PC-9 (cell line): ENCODE data around the gene RTN3. TPM values are rescaled to one million over a fixed set of nuclear protein-coding genes. Genes with fewer than 3 reads are reported as not detected.
A peak's percentile ranks its signal among the peaks of the same experiment; 100 is the strongest.

Source experiments
- BruUV-seq: library from RNA; stranded (reverse); fragments of 400-500 nt; replicated peaks from 2 replicates; lab custom pipeline; 2021; lab: Mats Ljungman, UMichigan
- CTCF ChIA-PET: fragments of 300-600 bp; sonication (Branson Sonifier 250); formaldehyde crosslinking; loops from one replicate; lab custom pipeline; 2022; ENCODE audit warnings: antibody characterized with exemption; lab: Charles Lee
- POLR2A ChIA-PET: fragments of 300-600 bp; sonication (Branson Sonifier 250); formaldehyde crosslinking; loops from one replicate; lab custom pipeline; 2022; ENCODE audit warnings: antibody characterized with exemption; ENCODE audit not compliant: unreplicated experiment; lab: Charles Lee
- DNase-seq, 2 experiments: peaks; one replicate each; pipeline versions ENCODE4 v3.0.0 to v3.0.0-alpha.2; 2015 to 2022; ENCODE audit warnings: mixed read lengths in 1 of 2
- H2AFZ ChIP-seq: fragments of 200-600 bp; sonication (generic); 2 replicates; pipeline ENCODE4 v1.8.1; 2017; ENCODE audit warnings: antibody characterized with exemption
- H3F3A ChIP-seq: fragments of 200-600 bp; sonication (generic); 2 replicates; pipeline ENCODE4 v1.8.1; 2017; ENCODE audit warnings: antibody characterized with exemption, mild to moderate bottlenecking, low read depth; ENCODE audit not compliant: insufficient read depth
- H3K27ac ChIP-seq: fragments of 200-600 bp; sonication (generic); 2 replicates; pipeline ENCODE4 v1.6.1; 2016; ENCODE audit warnings: mixed run types
- H3K27me3 ChIP-seq: fragments of 200-600 bp; sonication (generic); 2 replicates; pipeline ENCODE4 v1.6.1; 2016; ENCODE audit warnings: low read depth, mixed run types; ENCODE audit not compliant: insufficient read depth
- H3K36me3 ChIP-seq: fragments of 200-600 bp; sonication (generic); 2 replicates; pipeline ENCODE4 v1.6.1; 2016; ENCODE audit warnings: low read depth, mixed run types
- H3K4me1 ChIP-seq: fragments of 200-600 bp; sonication (generic); replicated peaks from 2 replicates; pipeline ENCODE4 v1.6.1; 2016; ENCODE audit warnings: mixed run types; ENCODE audit not compliant: insufficient read depth
- H3K4me2 ChIP-seq: fragments of 200-600 bp; sonication (generic); 2 replicates; pipeline ENCODE4 v1.6.1; 2017; ENCODE audit warnings: mixed run types
- H3K4me3 ChIP-seq: fragments of 200-600 bp; sonication (generic); 2 replicates; pipeline ENCODE4 v1.6.1; 2016; ENCODE audit warnings: mixed run types
- H3K79me2 ChIP-seq: fragments of 200-600 bp; sonication (generic); 2 replicates; pipeline ENCODE4 v1.6.1; 2017; ENCODE audit warnings: low read depth, mixed run types
- H3K9me2 ChIP-seq: fragments of 200-600 bp; sonication (generic); 2 replicates; pipeline ENCODE4 v1.8.1; 2017; ENCODE audit warnings: mild to moderate bottlenecking; ENCODE audit not compliant: insufficient read depth
- H3K9me3 ChIP-seq: fragments of 200-600 bp; sonication (generic); 2 replicates; pipeline ENCODE4 v1.8.1; 2016; ENCODE audit warnings: low read depth; ENCODE audit not compliant: insufficient read depth
- H4K20me1 ChIP-seq: fragments of 200-600 bp; sonication (generic); 2 replicates; pipeline ENCODE4 v1.8.1; 2017; ENCODE audit not compliant: insufficient read depth
- CTCF ChIP-seq: fragments of 200-600 bp; sonication (generic); conservative IDR thresholded peaks from 2 replicates; pipeline ENCODE4 v1.6.1; 2017; ENCODE audit warnings: mixed run types, antibody characterized with exemption, mild to moderate bottlenecking, moderate library complexity
- EZH2 ChIP-seq: fragments of 200-600 bp; sonication (generic); IDR thresholded peaks from 2 replicates; pipeline ENCODE4 v1.8.0; 2017; ENCODE audit warnings: antibody characterized with exemption, low read depth
- intact Hi-C: fragments of 100-400 bp; cut with micrococcal nuclease; formaldehyde crosslinking; loops from one replicate; pipeline ENCODE4 v1.10.0; 2022; ENCODE audit not compliant: unreplicated experiment
- total RNA-seq: library from RNA; stranded (reverse); gene quantifications from 2 replicates; pipeline ENCODE4 v1.2.3, GENCODE V29; 2021

The RTN3 gene
- total RNA-seq, 1 experiment from 2014 or later: 279 TPM

DNA sequence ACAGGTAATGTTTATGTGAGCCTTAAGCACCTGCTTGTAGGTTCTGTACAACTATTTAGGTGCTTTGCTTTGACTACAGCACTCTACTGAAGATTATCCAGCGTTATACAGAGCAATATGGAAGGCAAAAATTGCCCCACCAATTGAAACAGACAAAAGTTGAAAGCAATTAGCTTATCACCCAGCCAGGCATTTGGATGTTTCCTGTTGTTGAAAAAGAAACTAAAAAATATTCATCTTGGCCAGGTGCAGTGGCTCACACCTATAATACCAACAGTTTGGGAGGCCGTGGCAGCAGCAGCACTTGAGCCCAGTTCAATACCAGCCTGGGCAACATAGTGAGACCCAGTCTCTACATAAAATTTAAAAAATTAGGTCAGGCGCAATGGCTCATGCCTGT is 28.6 kb upstream of the RTN3 start:
- Histone ChIP-seq H3K4me1 (no peaks in the 10 kb centered on the region), H3K36me3 (peaks cover 34% of the 10 kb centered on the region), H3K27me3 (no peaks in the 10 kb centered on the region), H3K27ac (no peak overlapping the region), H3K4me3 (no peak overlapping the region), H2AFZ (no peak overlapping the region), H3F3A (0 out of 2 replicates have a peak, but pooled peaks cover 3% of the 10 kb centered on the region), H4K20me1 (peaks cover 5% of the 10 kb centered on the region), H3K9me3 (no peaks in the 10 kb centered on the region), H3K4me2 (no peak overlapping the region), H3K79me2 (no peaks in the 10 kb centered on the region), H3K9me2 (no peaks in the 10 kb centered on the region)
- TF ChIP-seq CTCF: no peak
- ChIA-PET POLR2A (no interaction called here), CTCF (no interaction called here)
- BruUV-seq: no TSS peak
- intact Hi-C loops: no loop called here
- peak in 1 of 2 experiments; percentile 3 for DNase-seq

DNA sequence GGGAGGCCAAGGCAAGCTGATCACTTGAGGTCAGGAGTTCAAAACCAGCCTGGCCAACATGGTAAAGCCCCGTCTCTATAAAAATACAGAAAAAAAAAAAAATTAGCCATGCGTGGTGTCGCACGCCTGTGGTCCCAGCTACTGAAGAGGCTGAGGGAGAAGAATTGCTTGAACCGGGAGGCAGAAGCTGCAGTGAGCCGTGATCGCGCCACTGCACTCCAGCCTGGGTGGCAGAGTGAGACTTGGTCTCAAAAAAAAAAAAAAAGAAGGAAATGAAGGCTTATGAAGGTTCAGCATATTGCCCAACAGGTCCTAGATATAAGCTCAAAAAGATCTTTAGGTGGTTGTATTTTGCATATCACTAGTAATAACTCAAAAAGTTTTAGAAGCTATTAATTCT is 20.3 kb upstream of the RTN3 start:
- Histone ChIP-seq H3K27me3 (no peaks in the 10 kb centered on the region), H4K20me1 (peaks cover 6% of the 10 kb centered on the region), H3K9me2 (no peaks in the 10 kb centered on the region), H3F3A (peaks cover 18% of the 10 kb centered on the region; the same call in 1 of the 2 replicates), H3K36me3 (peaks cover 3% of the 10 kb centered on the region; the same call in 1 of the 2 replicates), H2AFZ (no peak overlapping the region), H3K4me2 (no peak overlapping the region), H3K4me1 (peaks cover 12% of the 10 kb centered on the region), H3K79me2 (peaks cover 66% of the 10 kb centered on the region), H3K9me3 (no peaks in the 10 kb centered on the region), H3K4me3 (no peak overlapping the region), H3K27ac (no peak overlapping the region)
- intact Hi-C loops: no loop called here
- ChIA-PET POLR2A (no interaction called here), CTCF (interaction anchor here (0.5 to 0.9 kb wide), 4 partner anchors 10 to 205 kb away, joined by 3 to 5 read pairs (median 4); no protein-coding TSS in a partner anchor)
- no TSS peak for BruUV-seq
- TF ChIP-seq EZH2 (no peak), CTCF (no peak)
- DNase-seq: peak in 1 of 2 experiments; percentile 15

- H2AFZ ChIP-seq: no peak overlapping the region
- no peaks in the 10 kb centered on the region for H3K9me2 ChIP-seq
- TF ChIP-seq CTCF: no peak
- TF ChIP-seq EZH2: no peak
- peaks cover 38% of the 10 kb centered on the region for H3K4me1 ChIP-seq
- H4K20me1 ChIP-seq: peaks cover 16% of the 10 kb centered on the region
- peak overlapping the region; percentile 10; the same call in 1 of the 2 replicates for H3K27ac ChIP-seq
- no TSS peak for BruUV-seq
- H3K4me3 ChIP-seq: no peak overlapping the region
- H3K9me3 ChIP-seq: no peaks in the 10 kb centered on the region
- intact Hi-C loops: no loop called here
- ChIA-PET CTCF (interaction anchor here (0.6 kb wide), 1 partner anchor 160 kb away, joined by 8 read pairs; no protein-coding TSS in a partner anchor), POLR2A (no interaction called here)
- H3K36me3 ChIP-seq: peaks cover 3% of the 10 kb centered on the region; the same call in 1 of the 2 replicates
- peaks cover 92% of the 10 kb centered on the region for H3K79me2 ChIP-seq
- peak; percentile 40 to 67 for DNase-seq
- peaks cover 40% of the 10 kb centered on the region for H3F3A ChIP-seq
- no peaks in the 10 kb centered on the region for H3K27me3 ChIP-seq
- peak overlapping the region; percentile 16 for H3K4me2 ChIP-seq
Observed at GRCh38 chr11:63663809-63664208, 17.5 kb upstream of the RTN3 start.
